ENCODE measurements around the gene ZNF17. TPM values are rescaled to one million over a fixed set of nuclear protein-coding genes. Genes with fewer than 3 reads are reported as not detected.

Gene ZNF17
- 5.3 TPM for polyA plus RNA-seq (2013, experiment 1 of 2)
- 4.8 TPM for polyA plus RNA-seq (2013, experiment 2 of 2)

DNA sequence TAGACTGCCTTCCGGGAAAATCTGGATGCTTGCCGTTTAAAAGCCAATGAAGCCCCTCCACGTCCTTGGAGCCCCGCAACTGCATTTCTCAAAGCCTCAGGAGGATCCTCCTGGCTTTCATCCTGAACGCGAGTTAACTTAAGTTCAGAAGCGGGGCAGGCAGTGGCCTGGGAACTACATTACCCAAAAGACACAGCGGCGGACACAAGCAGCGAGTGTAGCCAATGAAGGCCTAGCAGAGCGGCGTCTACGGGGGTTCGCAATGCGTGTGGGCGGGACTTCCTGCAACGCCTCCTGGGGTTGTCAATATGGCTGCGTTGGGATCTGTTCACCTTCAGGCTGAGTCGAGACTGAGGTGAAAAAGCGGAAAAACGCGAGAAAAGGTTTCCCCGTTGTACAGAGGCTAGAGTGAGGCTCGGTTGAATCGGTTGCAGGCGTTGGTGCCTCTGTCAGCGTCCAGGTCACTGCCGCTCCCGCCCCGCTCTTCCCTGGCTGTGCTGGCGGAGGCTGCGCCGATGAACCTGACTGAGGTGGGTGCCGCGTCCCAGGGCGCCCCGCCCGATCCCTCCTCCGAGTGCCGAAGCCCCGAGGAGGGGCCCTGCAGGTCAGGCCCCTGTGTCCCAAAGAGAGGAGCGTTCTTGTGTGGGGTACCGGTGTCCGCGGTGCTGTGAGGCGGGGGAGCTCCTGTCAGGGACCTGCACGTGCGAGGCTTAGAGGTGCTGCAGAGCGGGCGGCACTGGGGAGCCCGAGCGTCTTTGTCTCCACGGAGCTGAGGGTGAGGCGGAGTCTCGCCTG is at the start of gene ZNF17:
ZNF17 (plus strand) TSS at position 285 of the 795 bp plus-strand sequence. CDS start 2,455 bp downstream, outside the sequence.
- peak; percentile 97 for DNase-seq
- no CpG with 5 or more reads among the region's 55 CpGs for WGBS (ENCODE audit: extremely low coverage, insufficient coverage, low lambda C conversion rate)
- H4K5ac ChIP-seq (ENCODE audit: low read length): no peak within 1 kb of the TSS
- no peak within 1 kb of the TSS for H2BK15ac ChIP-seq (replicated peaks; ENCODE audit: low read depth)
- no peak within 1 kb of the TSS for H2AK5ac ChIP-seq (ENCODE audit: low read length)
- H3K79me2 ChIP-seq (ENCODE audit: control insufficient read depth, insufficient read depth, low read length): peaks cover 8% of the 10 kb centered on the region
- no peak within 1 kb of the TSS for H3K27ac ChIP-seq (ENCODE audit: low read depth, low read length)
- H3K9ac ChIP-seq (ENCODE audit: low read length): peak within 1 kb of the TSS; percentile 76
- no peaks in the 10 kb centered on the region for H3K27me3 ChIP-seq (ENCODE audit: insufficient read depth, low read length, poor library complexity)
- no peak within 1 kb of the TSS for H3K23ac ChIP-seq (ENCODE audit: low read length)
- no peaks in the 10 kb centered on the region for H3K4me1 ChIP-seq (ENCODE audit: control insufficient read depth, low read depth, low read length)
- H3K4me3 ChIP-seq (ENCODE audit: low read length): peak within 1 kb of the TSS; percentile 71
- no peak within 1 kb of the TSS for H2BK120ac ChIP-seq (ENCODE audit: low read depth, low read length)
- peak within 1 kb of the TSS; percentile 89 for H3K4me2 ChIP-seq (ENCODE audit: low read length)
- H3K79me1 ChIP-seq (ENCODE audit: low read length): peaks cover 11% of the 10 kb centered on the region
- peak within 1 kb of the TSS; percentile 85 for H3K56ac ChIP-seq (ENCODE audit: low read length)
- H2BK5ac ChIP-seq (ENCODE audit: low read length): no peak within 1 kb of the TSS
- no peaks in the 10 kb centered on the region for H3K36me3 ChIP-seq (ENCODE audit: control insufficient read depth, insufficient read depth, low read length)
- H3K18ac ChIP-seq (ENCODE audit: low read length): no peak within 1 kb of the TSS
- no peak within 1 kb of the TSS for H3K4ac ChIP-seq (ENCODE audit: low read depth, low read length)
- H4K8ac ChIP-seq (ENCODE audit: low read depth, low read length): no peak within 1 kb of the TSS

- Histone ChIP-seq H3K79me1 (ENCODE audit: low read length) (peaks cover 3% of the 10 kb centered on the region), H3K4ac (ENCODE audit: low read depth, low read length) (no peak overlapping the region), H2BK120ac (ENCODE audit: low read depth, low read length) (no peak overlapping the region), H4K5ac (ENCODE audit: low read length) (no peak overlapping the region), H2BK5ac (ENCODE audit: low read length) (no peak overlapping the region), H3K23ac (ENCODE audit: low read length) (no peak overlapping the region), H3K9ac (ENCODE audit: low read length) (no peak overlapping the region), H3K27ac (ENCODE audit: low read depth, low read length) (no peak overlapping the region), H3K27me3 (ENCODE audit: insufficient read depth, low read length, poor library complexity) (no peaks in the 10 kb centered on the region), H3K36me3 (ENCODE audit: control insufficient read depth, insufficient read depth, low read length) (no peaks in the 10 kb centered on the region), H3K18ac (ENCODE audit: low read length) (no peak overlapping the region), H2BK15ac (replicated peaks; ENCODE audit: low read depth) (no peak overlapping the region), H2AK5ac (ENCODE audit: low read length) (no peak overlapping the region), H3K4me2 (ENCODE audit: low read length) (no peak overlapping the region), H3K79me2 (ENCODE audit: control insufficient read depth, insufficient read depth, low read length) (peaks cover 5% of the 10 kb centered on the region), H3K4me1 (ENCODE audit: control insufficient read depth, low read depth, low read length) (no peaks in the 10 kb centered on the region), H3K4me3 (ENCODE audit: low read length) (no peak overlapping the region), H4K8ac (ENCODE audit: low read depth, low read length) (no peak overlapping the region), H3K56ac (ENCODE audit: low read length) (peak overlapping the region; percentile 80)
- DNase-seq: no peak
- no CpG with 5 or more reads among the region's 2 CpGs for WGBS (ENCODE audit: extremely low coverage, insufficient coverage, low lambda C conversion rate)
These were observed 48.5 kb upstream of the ZNF17 start for GRCh38 chr19:57362419-57362818.

GRCh38 chr19:57362997-57363687 is 47.8 kb upstream of the ZNF17 start, which contains the start of the genes TRAPPC2B and ZNF547:
TRAPPC2B (plus strand) TSS chr19:57363551; CDS start chr19:57364834, 1,283 bp downstream.
ZNF547 (plus strand) TSS chr19:57363551; CDS start chr19:57368556, 5,005 bp downstream.
- no CpG with 5 or more reads among the region's 47 CpGs for WGBS (ENCODE audit: extremely low coverage, insufficient coverage, low lambda C conversion rate)

DNA sequence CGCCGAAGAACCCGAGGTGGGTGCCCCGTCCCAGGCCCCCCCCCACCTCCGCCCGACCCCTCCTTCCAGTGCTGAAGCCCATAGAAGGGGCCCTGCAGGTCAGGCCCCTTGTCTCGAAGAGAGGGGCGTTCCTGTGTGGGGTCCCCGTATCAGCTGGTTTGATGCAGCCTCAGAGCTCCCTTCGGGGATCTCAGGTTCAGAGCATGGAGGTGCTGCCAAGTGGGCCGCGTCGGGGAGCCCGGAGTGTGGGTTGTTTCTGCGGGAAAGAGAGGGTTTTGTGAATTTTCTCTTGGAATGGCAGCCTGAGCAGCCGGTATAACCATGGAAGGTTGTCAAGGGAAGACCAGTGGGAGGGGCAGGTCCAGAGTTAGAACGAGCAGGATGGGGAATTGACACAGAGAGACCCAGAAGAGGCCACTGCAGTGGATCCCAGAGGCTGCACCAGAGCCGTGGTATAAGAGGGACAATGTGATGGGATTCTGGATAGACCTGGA is 47.2 kb upstream of the ZNF17 start:
- no peak overlapping the region for H3K18ac ChIP-seq (ENCODE audit: low read length)
- H4K5ac ChIP-seq (ENCODE audit: low read length): no peak overlapping the region
- DNase-seq: no peak
- no peak overlapping the region for H2BK120ac ChIP-seq (ENCODE audit: low read depth, low read length)
- H3K23ac ChIP-seq (ENCODE audit: low read length): no peak overlapping the region
- no peak overlapping the region for H2BK5ac ChIP-seq (ENCODE audit: low read length)
- H3K79me2 ChIP-seq (ENCODE audit: control insufficient read depth, insufficient read depth, low read length): peaks cover 5% of the 10 kb centered on the region
- peak overlapping the region; percentile 81 for H3K4me3 ChIP-seq (ENCODE audit: low read length)
- H2BK15ac ChIP-seq (replicated peaks; ENCODE audit: low read depth): no peak overlapping the region
- no peaks in the 10 kb centered on the region for H3K27me3 ChIP-seq (ENCODE audit: insufficient read depth, low read length, poor library complexity)
- peak overlapping the region; percentile 66 for H3K56ac ChIP-seq (ENCODE audit: low read length)
- no peak overlapping the region for H4K8ac ChIP-seq (ENCODE audit: low read depth, low read length)
- H3K9ac ChIP-seq (ENCODE audit: low read length): peak overlapping the region; percentile 84
- H3K4me1 ChIP-seq (ENCODE audit: control insufficient read depth, low read depth, low read length): no peaks in the 10 kb centered on the region
- WGBS (ENCODE audit: extremely low coverage, insufficient coverage, low lambda C conversion rate): no CpG with 5 or more reads among the region's 18 CpGs
- H3K79me1 ChIP-seq (ENCODE audit: low read length): peaks cover 3% of the 10 kb centered on the region
- H3K27ac ChIP-seq (ENCODE audit: low read depth, low read length): no peak overlapping the region
- peak overlapping the region; percentile 94 for H3K4me2 ChIP-seq (ENCODE audit: low read length)
- peak overlapping the region; percentile 50 for H3K4ac ChIP-seq (ENCODE audit: low read depth, low read length)
- no peak overlapping the region for H2AK5ac ChIP-seq (ENCODE audit: low read length)
- H3K36me3 ChIP-seq (ENCODE audit: control insufficient read depth, insufficient read depth, low read length): no peaks in the 10 kb centered on the region

More at GRCh38 chr19:57362997-57363687, 47.8 kb upstream of the ZNF17 start, which contains the start of the genes TRAPPC2B and ZNF547:
- peak; percentile 100 for DNase-seq
- Histone ChIP-seq H2BK15ac (replicated peaks; ENCODE audit: low read depth) (no peak within 1 kb of the TSS), H3K79me2 (ENCODE audit: control insufficient read depth, insufficient read depth, low read length) (peaks cover 5% of the 10 kb centered on the region), H2AK5ac (ENCODE audit: low read length) (no peak within 1 kb of the TSS), H4K5ac (ENCODE audit: low read length) (peak within 1 kb of the TSS; percentile 1), H3K56ac (ENCODE audit: low read length) (peak within 1 kb of the TSS; percentile 80), H3K18ac (ENCODE audit: low read length) (no peak within 1 kb of the TSS), H3K23ac (ENCODE audit: low read length) (no peak within 1 kb of the TSS), H3K27me3 (ENCODE audit: insufficient read depth, low read length, poor library complexity) (no peaks in the 10 kb centered on the region), H2BK5ac (ENCODE audit: low read length) (peak within 1 kb of the TSS; percentile 7), H3K79me1 (ENCODE audit: low read length) (peaks cover 3% of the 10 kb centered on the region), H2BK120ac (ENCODE audit: low read depth, low read length) (no peak within 1 kb of the TSS), H3K4ac (ENCODE audit: low read depth, low read length) (peak within 1 kb of the TSS; percentile 50), H4K8ac (ENCODE audit: low read depth, low read length) (no peak within 1 kb of the TSS), H3K4me1 (ENCODE audit: control insufficient read depth, low read depth, low read length) (no peaks in the 10 kb centered on the region), H3K4me3 (ENCODE audit: low read length) (peak within 1 kb of the TSS; percentile 81), H3K4me2 (ENCODE audit: low read length) (peak within 1 kb of the TSS; percentile 94), H3K36me3 (ENCODE audit: control insufficient read depth, insufficient read depth, low read length) (no peaks in the 10 kb centered on the region), H3K27ac (ENCODE audit: low read depth, low read length) (no peak within 1 kb of the TSS), H3K9ac (ENCODE audit: low read length) (peak within 1 kb of the TSS; percentile 84)

DNA sequence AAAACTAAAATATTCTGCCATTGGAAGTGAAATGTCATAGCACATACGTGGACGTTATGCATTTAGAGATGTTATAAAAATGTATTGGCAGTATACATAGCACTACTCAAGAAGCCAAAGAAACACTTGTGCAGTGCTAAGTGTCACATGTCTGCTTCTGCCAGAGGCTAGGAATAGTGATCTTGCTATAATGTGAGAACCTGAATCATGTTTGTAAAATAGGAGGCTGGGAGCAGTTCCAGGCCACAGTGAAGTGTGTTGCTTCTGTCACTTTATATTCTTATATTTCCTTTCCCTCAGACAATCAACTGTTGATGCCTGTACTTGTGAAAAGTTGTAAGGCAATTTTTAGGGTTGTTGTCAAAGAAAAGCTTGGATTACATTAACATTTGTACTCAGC is 44.2 kb upstream of the ZNF17 start:
- H3K56ac ChIP-seq (ENCODE audit: low read length): no peak overlapping the region
- no peak for DNase-seq
- no peaks in the 10 kb centered on the region for H3K27me3 ChIP-seq (ENCODE audit: insufficient read depth, low read length, poor library complexity)
- H3K79me2 ChIP-seq (ENCODE audit: control insufficient read depth, insufficient read depth, low read length): peaks cover 5% of the 10 kb centered on the region
- H4K5ac ChIP-seq (ENCODE audit: low read length): no peak overlapping the region
- H3K4me1 ChIP-seq (ENCODE audit: control insufficient read depth, low read depth, low read length): no peaks in the 10 kb centered on the region
- no peak overlapping the region for H3K4me3 ChIP-seq (ENCODE audit: low read length)
- H3K18ac ChIP-seq (ENCODE audit: low read length): no peak overlapping the region
- no peaks in the 10 kb centered on the region for H3K36me3 ChIP-seq (ENCODE audit: control insufficient read depth, insufficient read depth, low read length)
- H3K4ac ChIP-seq (ENCODE audit: low read depth, low read length): no peak overlapping the region
- no peak overlapping the region for H2BK15ac ChIP-seq (replicated peaks; ENCODE audit: low read depth)
- no peak overlapping the region for H3K27ac ChIP-seq (ENCODE audit: low read depth, low read length)
- no peak overlapping the region for H4K8ac ChIP-seq (ENCODE audit: low read depth, low read length)
- H2BK5ac ChIP-seq (ENCODE audit: low read length): no peak overlapping the region
- H2AK5ac ChIP-seq (ENCODE audit: low read length): no peak overlapping the region
- no peak overlapping the region for H2BK120ac ChIP-seq (ENCODE audit: low read depth, low read length)
- H3K23ac ChIP-seq (ENCODE audit: low read length): no peak overlapping the region
- peaks cover 3% of the 10 kb centered on the region for H3K79me1 ChIP-seq (ENCODE audit: low read length)
- no peak overlapping the region for H3K4me2 ChIP-seq (ENCODE audit: low read length)
- H3K9ac ChIP-seq (ENCODE audit: low read length): no peak overlapping the region
- no CpG with 5 or more reads among the region's 2 CpGs for WGBS (ENCODE audit: extremely low coverage, insufficient coverage, low lambda C conversion rate)

Data from mesendoderm (in vitro differentiated cells).